ENCODE data around the gene PJA1.

PJA1 gene

DNA sequence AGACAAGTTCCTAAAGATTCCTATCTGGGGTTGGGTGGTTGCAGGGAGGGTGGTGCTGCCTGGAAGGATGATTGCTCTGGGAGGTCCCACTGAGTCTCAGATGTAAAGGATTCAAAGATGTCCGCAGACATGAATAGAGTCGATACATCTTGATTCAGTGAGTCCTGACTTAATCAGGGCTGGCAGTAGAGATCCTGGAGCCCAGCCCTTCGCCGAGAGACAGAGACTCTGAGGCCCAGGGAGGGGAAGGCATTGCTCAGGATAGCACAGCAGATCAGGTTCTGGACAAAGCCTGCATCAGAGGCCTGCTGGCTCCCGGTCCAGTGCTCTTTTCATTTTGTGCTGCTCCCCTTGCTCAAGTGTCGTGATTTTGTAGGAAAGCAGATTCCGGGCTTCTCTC is 21.7 kb downstream of the PJA1 start:
- DNase-seq (ENCODE audit: low read depth, low spot score): no peak

DNA sequence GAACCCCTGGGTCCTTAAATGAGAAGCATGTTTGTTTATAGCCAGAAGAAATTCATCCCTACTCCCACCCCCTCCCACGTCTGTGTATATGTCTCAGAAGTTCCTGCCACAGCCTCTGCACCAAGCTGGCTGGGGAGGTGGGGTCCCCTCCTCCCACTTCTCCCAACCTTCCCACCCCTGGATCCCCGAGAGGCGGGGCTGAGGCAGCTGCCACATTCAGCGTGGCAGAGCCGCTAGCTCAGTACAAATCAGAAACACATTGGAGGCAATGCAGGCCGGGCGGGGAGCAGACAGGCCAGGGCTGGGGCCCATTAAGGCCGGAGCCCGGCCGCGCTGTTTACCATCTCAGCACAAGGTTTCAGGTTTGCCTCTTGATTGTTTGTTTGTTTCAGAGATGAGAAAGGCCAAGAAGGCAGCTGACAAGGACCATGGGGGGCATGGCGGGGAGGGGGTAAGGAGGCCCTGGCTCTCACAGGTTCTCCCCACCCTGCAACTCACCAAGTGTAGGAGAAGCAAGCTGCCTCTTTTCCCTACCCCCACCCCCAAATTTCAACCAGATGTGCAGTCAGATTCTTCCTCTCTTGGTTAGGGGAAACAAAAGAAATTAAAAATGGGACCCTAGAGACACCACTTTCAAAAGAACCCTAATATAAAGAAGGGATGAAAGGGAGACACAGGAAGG is 22.3 kb downstream of the PJA1 start:
- DNase-seq (ENCODE audit: low read depth, low spot score): no peak

DNA sequence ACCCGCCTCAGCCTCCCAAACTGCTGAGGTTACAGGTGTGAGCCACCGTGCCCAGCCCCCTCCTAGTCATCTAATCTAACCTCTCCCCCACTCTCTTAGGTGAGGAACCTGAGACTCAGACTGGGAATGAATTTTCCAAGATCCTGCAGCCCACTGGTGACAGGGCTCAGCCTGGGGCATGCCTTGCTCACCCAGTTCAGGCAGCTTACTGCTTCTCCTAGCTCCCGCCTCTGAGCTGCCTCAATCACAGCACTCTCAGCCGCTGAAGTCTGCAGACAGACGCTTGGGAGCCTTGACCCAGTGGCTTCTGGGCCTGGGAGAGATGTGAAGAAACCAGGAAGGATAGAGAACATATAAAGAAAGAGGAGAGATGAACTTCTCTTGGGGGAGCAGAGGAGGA is 24.4 kb downstream of the PJA1 start:
- no peak for DNase-seq (ENCODE audit: low read depth, low spot score)

DNA sequence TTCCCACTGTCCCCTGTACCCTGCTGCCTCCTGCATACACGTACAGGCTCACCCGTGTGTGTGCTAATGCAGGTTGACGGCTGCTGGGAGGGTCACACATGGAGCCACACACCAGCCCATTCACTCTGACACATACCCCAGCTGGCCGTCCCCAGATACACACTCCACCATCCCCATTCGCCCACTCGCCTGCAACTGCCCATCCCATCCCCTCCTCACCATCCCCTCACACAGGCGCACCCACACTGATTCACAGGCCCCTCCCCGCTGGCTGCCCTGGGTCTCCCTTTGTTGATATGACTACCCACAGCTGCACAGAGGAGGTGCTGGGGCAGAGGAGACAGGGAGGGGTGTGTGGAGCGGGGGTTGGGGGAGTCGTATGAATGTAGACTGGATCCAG is 25.7 kb downstream of the PJA1 start:
- DNase-seq (ENCODE audit: low read depth, low spot score): no peak

DNA sequence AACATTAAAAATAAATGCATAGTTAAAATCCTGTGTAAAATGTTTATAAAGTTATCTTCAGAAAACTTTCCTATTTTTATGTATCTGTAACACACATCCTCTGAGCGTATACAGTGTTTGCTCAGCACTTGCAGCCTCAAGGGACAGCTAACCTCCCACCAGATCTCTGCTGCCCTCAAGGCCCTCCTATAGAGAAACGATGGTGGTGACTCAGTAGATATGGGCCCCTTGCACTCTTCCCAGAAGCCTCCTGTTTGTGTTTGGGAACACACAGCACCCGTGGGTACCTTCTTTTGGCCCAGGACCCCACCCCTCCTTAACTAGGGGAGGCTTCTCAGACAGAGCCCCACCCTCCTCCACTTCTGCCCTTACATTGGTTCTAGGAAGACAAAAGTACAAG is 26.7 kb downstream of the PJA1 start:
- no peak for DNase-seq (ENCODE audit: low read depth, low spot score)

DNA sequence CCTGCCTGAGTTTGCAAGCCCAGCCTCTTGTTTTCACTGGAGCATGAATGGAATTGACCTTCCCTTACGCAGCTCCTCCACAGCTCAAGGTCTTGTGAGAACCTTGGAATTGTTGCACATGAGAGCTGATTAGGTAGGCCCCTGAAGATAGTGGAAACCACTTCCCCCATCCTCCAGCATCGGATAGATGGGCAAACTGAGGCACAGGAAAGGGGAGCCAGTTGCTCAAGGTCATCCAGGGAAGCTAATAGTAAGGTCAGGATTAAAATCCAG is 27.2 kb downstream of the PJA1 start:
- DNase-seq (ENCODE audit: low read depth, low spot score): no peak

DNA sequence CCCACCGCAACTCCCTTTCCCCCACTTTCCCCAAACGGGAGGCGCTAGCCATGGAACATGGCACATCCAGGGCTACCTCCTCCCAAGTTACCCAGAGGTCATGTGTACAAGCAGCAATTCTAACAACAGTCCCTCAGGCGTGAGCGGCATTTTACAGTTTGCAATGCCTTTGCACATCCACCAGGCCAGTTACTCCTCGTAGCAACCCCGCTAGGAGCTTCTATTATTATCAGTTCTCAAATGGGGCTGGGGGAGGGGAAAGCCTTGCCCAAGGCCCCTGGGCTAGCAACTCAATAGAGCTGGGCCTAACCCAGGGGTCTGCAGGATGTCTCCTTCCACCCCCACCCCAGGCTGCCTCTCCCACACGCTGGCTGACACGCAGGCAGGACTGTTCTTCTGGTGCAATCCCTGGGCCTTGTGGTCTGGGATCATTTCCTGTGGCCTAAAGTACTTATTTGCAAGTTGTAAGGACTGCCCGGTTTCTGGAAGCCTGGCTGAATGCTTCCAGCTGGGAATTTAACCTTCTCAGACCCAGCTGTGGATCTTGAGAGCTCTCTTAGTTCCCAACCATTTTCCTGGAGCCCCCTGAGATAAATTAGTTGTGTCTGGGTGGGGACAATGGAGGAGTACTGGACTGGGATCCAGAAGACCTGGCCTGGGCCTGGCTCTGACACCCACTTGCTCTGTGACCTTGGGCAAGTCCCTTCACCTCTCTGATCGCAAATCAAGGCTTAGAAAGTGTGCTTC is 27.7 kb downstream of the PJA1 start:
- DNase-seq (ENCODE audit: low read depth, low spot score): no peak

DNA sequence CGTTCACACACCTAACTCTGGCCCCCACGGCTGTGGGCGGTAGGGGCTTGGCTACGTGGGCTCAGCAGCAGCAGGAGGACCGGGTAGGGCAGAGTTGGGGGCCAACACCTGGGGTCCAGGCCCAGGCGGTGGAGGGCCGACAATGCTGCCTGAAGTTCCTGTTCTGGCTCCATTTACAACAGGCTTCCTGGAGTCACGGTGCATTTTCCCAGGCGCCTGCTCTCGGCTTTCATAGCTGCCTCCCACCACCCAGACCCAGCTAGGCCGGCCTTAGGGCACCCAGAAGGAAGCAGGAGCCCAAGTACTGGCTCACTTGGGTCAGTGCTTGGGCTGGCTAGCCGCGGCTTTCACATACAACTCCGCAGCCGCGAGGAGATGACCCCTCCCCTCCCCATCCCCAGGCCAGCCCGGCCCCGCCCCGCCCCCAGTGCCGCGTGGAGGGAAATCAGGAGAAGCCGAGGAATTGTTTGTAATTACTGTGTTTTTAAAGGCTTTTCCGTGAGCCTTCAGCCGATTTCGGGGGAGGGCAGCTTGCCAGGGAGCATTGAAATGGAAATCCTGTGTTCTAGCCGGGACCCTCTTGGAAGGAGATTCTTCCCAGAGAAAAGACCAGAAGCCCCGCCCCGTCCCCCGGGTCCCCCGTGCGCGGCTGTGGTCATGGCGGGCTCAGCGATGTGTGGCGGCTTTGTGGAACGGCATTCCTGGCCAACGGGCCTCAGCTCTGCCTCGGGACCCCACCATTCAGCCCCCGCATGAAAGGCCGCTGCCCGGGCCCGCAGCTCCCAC is 28.5 kb downstream of the PJA1 start:
- no peak for DNase-seq (ENCODE audit: low read depth, low spot score)

DNA sequence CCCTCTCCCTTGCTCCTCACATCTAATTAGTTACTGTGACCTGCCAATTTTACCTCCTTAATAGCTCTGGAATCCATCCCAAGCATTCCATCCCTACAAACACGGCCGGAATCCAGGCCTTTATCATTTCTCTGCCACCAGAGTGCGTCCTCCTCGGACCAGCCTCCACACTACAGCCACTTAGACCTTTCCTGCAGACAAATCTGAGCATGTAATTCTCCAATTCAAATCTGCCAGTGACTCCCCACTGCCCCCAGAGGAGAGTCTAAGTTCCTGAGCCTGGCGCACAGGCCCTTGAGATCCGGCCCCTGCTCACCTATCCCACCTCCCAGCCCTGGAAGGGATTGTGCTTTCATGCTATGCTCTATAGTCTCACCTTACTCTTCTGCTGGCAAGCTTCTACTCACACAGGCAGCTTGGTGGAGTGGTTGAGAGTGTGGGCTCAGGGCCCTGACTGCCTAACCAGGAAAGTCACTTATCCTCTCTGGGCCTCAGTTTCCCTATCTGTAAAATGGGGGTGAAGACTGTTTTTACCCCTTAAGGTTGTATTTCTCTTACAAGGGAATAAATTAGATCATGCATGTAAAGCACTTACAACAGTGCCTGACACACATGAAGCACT is 31.2 kb downstream of the PJA1 start:
- DNase-seq (ENCODE audit: low read depth, low spot score): no peak

DNA sequence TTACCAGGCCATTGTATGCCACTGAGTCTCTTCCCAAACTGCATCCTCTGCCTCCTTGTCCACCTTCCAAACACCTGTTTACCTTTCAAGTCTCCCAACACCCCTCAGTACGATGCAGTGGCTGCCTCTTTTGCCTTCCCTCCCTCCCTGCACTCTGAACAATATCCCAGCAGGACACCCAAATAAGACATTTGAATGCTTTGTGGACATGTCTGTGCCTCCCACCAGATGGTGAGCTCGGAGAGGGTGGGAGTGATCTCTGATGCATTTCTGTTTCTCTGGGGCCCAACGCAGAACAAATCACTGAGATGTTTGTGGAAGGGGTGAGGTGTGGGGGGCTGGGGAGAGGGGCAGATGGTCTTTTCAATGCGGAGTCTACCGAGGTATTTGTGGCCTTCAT is 33.4 kb downstream of the PJA1 start:
- no peak for DNase-seq (ENCODE audit: low read depth, low spot score)

DNA sequence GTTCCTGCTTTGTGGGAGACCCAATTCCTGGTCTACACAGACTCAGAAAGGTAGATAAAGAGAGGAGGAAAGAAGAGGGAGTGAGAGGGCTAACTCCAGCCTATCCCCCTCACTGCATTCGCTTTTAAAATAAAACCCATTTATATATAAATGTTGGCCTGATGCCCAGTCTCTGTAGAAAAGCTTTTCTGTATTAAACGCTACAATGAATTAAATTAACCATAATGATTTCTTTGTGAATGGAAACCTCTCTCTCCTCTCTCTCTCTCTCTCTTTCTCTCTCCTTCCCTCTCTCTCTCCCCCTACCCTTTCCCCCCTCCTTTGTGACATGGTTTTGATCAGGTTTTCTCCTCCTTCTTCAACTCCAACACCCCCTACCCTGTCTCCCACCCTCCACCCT is 34.8 kb downstream of the PJA1 start:
- no peak for DNase-seq (ENCODE audit: low read depth, low spot score)

DNA sequence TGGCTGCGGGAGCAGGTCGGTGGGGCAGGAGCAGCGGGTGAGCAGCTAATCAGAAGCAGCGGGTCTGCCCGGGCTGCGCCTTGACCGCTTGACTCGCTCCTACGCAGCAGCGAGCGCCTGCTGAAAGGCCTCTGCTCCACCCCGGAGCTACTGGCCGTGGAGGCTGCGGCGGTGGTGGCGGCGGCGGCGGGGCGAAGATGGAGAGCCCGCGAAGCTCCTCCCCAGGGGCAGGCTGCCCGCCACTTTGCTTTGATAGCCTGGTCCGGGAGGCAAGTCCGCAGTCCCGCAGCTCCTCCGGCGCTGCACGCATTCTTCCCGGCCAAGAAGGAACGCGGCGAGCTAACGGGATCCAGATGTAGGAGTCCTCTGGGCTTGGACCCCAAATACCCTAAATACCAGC is 36.7 kb downstream of the PJA1 start:
- DNase-seq (ENCODE audit: low read depth, low spot score): no peak

DNA sequence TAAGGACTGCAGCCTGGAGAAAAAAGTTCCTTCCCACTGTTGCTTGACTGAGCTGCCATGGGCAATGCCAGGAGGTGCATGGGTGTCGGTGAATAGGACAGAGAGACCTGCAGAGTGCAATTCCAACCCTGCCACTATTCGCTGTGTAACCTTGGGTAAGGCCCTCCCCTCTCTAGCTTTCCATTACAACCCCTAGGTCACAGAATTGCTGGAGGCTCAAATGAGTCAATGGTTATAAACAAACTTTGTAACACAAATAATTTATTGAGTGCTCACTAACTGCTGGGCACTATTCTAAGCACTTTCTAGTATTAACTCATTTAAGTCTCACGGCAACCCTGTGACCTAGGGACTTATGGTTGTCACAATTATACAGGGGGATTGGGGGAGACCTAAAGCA is 37.8 kb downstream of the PJA1 start:
- no peak for DNase-seq (ENCODE audit: low read depth, low spot score)

DNA sequence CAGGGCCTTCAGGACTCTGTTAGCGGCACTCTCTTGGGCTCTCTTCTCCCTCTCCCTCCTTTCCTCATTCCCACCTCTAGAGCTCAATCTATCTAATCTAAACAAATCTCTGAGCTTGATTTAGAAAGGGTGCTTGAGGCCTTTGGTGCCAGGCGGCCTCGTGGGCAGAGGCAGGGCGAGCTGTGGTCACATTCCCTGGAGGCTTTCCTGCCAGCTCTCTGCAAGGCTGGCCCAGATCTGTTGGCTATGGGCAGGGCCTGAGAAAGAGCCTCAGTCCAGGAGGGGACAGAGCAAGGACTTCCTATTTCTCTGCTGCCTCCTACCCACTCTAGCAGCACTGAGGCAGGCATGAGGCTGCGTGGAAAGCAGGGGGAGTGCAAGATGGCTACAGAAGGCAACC is 38.6 kb downstream of the PJA1 start:
- DNase-seq (ENCODE audit: low read depth, low spot score): no peak

DNA sequence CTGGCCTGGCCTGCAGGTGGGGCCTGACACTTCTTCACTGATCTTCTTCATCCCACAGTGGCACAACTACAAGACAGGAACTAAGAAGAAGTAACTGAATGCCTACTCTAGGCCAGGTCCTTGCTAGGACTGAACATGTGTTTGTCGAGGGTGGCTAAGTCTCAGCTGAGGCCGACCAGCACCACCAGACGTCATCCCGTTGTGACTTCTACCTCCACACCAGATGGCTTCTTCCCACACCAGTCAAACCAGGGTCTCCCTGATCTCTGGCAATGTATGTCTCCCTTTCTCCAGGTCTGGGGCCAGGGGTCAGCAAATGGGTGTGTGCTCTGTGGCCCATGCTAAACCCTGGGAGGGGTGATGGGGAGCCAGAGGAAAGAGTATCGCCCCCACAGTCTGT is 40.2 kb downstream of the PJA1 start:
- DNase-seq (ENCODE audit: low read depth, low spot score): no peak

DNA sequence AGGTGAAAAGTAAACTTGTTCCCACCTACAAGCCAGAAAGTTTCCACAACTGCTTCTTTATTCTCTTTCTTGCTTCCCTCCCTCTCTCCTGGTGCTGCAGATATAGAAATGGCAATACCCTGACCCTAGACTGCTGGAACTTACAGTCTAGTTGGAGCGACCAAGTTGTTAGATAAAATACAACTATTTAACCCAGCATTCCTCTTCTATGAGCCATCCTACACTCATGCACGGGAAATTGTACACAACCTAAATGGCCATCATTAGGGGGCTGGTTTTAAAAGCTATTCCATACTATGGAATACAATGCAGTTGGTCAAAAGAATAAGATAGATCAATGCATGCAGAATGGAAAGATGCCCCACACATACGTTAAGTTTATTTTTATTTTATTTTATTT is 41.1 kb downstream of the PJA1 start:
- no peak for DNase-seq (ENCODE audit: low read depth, low spot score)

DNA sequence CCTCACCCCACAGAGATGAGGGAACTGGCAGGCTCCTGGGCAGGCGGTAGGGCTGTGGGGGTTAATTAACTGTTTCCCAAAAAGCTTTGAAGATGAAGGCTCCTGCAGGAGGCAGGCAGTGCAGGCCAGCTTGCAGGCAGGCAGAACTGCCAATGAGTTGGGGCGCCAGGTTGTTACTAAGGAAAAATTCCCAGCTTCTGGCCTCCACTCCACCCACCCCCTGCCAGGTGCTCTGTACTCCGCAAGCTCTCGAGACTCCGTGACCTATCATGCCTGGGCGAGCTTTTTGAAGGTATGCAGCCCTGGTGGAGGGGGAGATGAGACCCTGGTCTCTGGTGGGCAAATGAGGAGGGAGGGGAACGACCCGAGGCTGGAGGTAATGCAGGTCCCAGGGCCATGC is 41.8 kb downstream of the PJA1 start:
- DNase-seq (ENCODE audit: low read depth, low spot score): no peak

DNA sequence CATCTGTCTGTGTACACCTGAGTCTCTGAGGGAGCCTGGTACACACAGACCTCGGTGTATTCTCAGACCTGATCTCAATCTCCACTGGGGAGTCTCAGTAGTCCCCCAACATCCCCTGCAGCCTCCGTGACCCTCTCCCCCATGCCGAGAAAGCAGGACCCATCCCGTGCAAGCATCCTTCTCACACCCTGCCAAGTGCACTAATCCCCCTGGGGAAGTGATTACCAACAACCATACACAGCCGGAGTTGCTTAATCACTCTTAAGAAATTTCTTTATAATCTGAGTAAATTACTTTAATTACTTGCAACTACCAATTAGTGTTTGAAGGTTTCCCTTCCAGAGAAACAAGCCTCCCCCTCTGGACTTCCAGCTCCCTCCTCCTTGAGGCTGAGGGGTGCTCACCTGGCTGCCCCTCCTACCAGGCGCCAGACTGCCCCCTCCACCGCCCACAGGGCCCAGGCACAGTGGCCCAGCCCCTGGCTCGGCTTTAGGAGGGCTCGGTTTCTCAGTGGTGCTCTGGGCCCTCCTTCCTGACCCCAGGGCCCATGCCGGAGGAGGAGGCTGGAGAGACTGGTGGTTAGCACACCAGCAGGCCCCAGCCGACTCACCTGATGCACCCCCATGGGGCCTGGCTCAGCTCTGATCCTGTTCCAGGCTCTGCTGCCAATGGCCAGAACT is 43.8 kb downstream of the PJA1 start:
- no peak for DNase-seq (ENCODE audit: low read depth, low spot score)

DNA sequence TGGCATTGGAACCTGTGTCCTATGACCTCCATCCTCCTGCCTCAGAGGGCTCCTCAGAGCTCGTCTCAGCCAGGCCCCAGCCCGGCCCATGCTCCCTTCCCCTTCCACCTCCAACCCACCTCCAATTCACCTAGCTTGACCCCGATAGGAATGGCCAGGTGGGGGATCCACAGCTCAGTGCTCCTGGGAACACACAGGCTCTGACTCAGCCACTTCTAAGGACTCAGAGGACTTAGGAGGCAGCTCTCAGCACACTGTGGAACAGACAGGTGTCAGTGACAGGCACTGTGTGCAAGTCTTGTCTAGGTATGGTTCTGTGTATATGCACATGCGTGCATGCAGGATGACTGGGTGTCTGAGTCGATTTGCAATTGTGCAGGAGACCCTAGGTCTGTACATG is 44.8 kb downstream of the PJA1 start:
- DNase-seq (ENCODE audit: low read depth, low spot score): no peak

DNA sequence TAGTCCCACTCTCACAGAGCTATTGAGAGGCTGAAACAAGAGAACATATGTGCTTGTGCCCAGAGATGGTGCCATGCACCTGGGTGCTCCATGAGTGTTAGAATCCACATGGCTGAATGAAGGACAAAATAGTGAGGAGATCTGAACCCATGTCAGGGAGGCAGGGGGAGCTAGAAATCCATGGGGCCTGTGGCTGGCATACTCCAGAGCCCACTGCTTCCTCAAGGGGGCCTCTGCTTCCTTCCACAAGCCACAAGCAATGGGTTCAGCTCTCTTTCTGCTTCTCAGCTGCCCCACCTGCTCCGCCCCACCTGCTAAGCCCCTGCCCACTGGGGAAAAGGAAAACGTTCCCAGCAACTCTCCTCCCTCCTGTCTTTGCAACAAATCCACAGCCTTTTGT is 46.1 kb downstream of the PJA1 start:
- no peak for DNase-seq (ENCODE audit: low read depth, low spot score)

DNA sequence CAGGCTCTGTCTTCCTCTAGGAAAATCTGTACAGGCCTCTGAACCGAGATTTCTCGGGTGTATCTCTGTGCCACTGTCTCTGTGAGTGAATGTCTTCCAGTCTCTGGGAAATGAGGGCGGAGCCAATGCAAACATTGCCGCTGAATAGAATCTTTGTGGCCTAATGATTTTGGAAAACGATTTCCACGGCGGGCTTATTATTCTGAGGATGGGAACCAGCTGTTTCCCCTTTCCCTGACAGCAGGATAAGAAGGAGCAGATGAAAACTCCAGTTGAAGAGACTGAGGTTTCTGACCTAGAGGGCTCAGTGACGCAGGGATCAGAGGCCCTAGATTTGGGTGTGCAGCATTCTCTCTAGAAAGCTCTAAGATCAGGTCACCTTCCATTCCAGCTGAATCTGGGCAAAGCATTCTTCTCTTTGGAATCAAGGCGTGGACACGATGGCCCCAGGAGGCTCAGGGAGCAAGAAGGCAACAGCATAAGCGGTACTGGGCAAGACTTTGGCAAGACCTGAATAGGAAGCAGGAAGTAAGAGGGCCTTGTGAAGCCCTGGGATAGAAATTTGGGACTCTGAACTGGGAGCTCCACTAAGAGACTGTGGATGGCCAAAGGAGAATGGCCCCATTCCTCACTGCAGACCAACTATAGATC is 47.3 kb downstream of the PJA1 start:
- DNase-seq (ENCODE audit: low read depth, low spot score): no peak

DNA sequence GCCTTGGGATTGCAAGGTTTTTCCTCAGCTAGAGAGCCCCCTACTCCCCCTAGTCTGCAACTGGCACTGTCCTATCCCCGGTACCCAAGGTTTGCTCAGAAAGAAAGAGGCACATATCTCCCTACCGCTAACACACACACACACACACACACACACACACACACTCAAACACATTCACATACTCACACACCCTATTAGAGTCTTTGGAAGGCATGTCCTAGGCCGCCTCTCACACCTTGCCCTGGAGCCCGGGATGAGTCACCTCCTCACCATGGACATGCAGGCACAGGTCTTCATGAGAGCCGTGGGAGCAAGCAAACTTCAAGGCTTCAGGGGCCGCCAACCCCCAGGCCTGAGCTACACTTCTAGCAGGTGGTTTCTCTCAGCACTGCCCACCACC is 49.2 kb downstream of the PJA1 start:
- DNase-seq (ENCODE audit: low read depth, low spot score): no peak

All from smooth muscle cell of the brain vasculature (primary cell).